A549 treated with AZD9567 at 1 μM for 4 hours (cell line): ENCODE data around the gene PTN. TPM values are rescaled to one million over a fixed set of nuclear protein-coding genes. Genes with fewer than 3 reads are reported as not detected.

Source experiments
- total RNA-seq: library from RNA; stranded (reverse); fragments of 200-300 nt; extraction: Qiagen RNA extraction; gene quantifications from 5 replicates; pipeline ENCODE4 v1.2.3, GENCODE V29; 2022; ENCODE audit not compliant: insufficient read depth

Gene PTN, protein sequence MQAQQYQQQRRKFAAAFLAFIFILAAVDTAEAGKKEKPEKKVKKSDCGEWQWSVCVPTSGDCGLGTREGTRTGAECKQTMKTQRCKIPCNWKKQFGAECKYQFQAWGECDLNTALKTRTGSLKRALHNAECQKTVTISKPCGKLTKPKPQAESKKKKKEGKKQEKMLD
- not detected in 5 replicates for total RNA-seq

DNA sequence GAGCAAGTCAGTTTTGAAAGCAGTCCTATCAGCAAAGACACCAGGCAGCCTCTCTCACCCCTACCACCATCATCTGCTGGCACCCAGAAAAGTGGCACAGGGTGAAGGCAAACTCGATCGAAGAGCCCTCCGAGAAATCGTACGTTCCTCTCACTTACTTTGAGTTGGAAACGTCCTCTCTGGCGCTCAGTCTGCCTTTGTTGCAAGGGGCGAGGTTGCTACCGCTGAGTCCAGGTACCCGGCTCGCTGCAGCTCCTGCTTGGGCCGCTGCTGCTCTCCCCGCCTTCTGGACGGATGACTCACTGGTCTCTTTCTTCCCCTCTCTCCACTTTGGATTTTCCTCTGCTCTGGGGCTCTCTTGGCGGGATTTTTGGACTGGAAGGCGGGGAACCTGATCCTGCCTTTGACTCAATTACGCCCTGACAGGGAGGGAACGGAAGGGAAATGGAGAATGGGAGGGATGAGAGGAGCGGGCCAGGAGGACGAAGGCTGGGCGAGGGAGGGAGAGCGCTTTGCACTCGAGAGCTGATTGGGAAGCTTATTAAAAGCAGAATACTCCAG lies at the start of gene PTN:
Gene PTN, minus strand, starts transcription at position 453 of the 561 bp plus-strand sequence. CDS start 88,760 bp downstream, outside the sequence.

